T-cell (primary cell): Measurements from ENCODE around the gene GFRA1. TPM values are rescaled to one million over a fixed set of nuclear protein-coding genes. Genes with fewer than 3 reads are reported as not detected.

Experiments
- ATAC-seq, 4 experiments: fragments of 200-7000 bp in 3 of 4; fragments of 150-1000 bp in 1 of 4; cut with Tn5 transposase; replicated peaks in 1 of 4; 1 replicate in 3 of 4; 2 replicates in 1 of 4; pipeline ENCODE4 v1.10.0; 2021; ENCODE audit warnings: moderate library complexity in 3 of 4, mild to moderate bottlenecking in 2 of 4, moderate number of reproducible peaks in 1 of 4
- CTCF ChIA-PET, 2 donors: fragments of 300-600 bp; sonication (Branson Sonifier 250); formaldehyde crosslinking; loops; one replicate each; lab custom pipeline; 2022; ENCODE audit warnings: antibody characterized with exemption in 2 of 2; lab: Charles Lee
- POLR2A ChIA-PET, 2 donors: fragments of 300-600 bp; sonication (Branson Sonifier 250); formaldehyde crosslinking; loops; one replicate each; lab custom pipeline; 2022; ENCODE audit warnings: antibody characterized with exemption in 2 of 2; lab: Charles Lee
- DNase-seq, 35 experiments: peaks; one replicate each; pipeline versions ENCODE4 v3.0.0 to v3.0.0-alpha.2; 2013 to 2023
- H3K27ac ChIP-seq: one replicate; pipeline ENCODE4 v1.5.1; 2013; ENCODE audit warnings: low read length
- H3K27me3 ChIP-seq, 2 experiments: replicated peaks in 1 of 2; 1 replicate in 1 of 2; 2 replicates in 1 of 2; pipeline versions ENCODE4 v1.6.1 to v1.7.0; 2013; ENCODE audit warnings: low read length in 1 of 2, mixed read lengths in 1 of 2; ENCODE audit not compliant: control insufficient read depth in 2 of 2, insufficient read depth in 2 of 2; ENCODE audit errors: extremely low read depth in 1 of 2
- H3K36me3 ChIP-seq, 2 donors: 1 replicate in 1 of 2; 2 replicates in 1 of 2; pipeline versions ENCODE4 v1.6.1 to v1.7.0; 2013; ENCODE audit warnings: low read length in 1 of 2; ENCODE audit not compliant: control insufficient read depth in 2 of 2, insufficient read depth in 1 of 2; ENCODE audit errors: extremely low read depth in 1 of 2
- H3K4me1 ChIP-seq, 2 experiments: 1 replicate in 1 of 2; 2 replicates in 1 of 2; pipeline versions ENCODE4 v1.6.1 to v1.7.0; 2013; ENCODE audit warnings: low read length in 2 of 2, mixed read lengths in 1 of 2; ENCODE audit not compliant: insufficient read depth in 2 of 2, control insufficient read depth in 1 of 2; ENCODE audit errors: extremely low read depth in 1 of 2
- H3K4me3 ChIP-seq, 2 donors: 1 replicate in 1 of 2; 2 replicates in 1 of 2; pipeline versions ENCODE4 v1.5.1 to v1.7.0; 2013; ENCODE audit warnings: mild to moderate bottlenecking in 2 of 2, low read length in 1 of 2, moderate library complexity in 1 of 2; ENCODE audit not compliant: control insufficient read depth in 1 of 2; ENCODE audit errors: extremely low read depth in 1 of 2
- H3K9me3 ChIP-seq: 2 replicates; pipeline ENCODE4 v1.7.0; 2013
- H3K27ac Mint-ChIP-seq, 2 donors: one replicate each; pipeline ENCODE4 v1.8.0; 2020 to 2021; ENCODE audit warnings: mild to moderate bottlenecking in 2 of 2, mixed read lengths in 2 of 2
- H3K27me3 Mint-ChIP-seq, 2 donors: one replicate each; pipeline ENCODE4 v1.8.0; 2021 to 2022; ENCODE audit warnings: mixed read lengths in 2 of 2
- H3K36me3 Mint-ChIP-seq: one replicate; pipeline ENCODE4 v1.8.0; 2021; ENCODE audit warnings: mixed read lengths
- H3K4me1 Mint-ChIP-seq, 3 donors: one replicate each; pipeline ENCODE4 v1.8.0; 2020 to 2022; ENCODE audit warnings: mixed read lengths in 3 of 3, mild to moderate bottlenecking in 1 of 3
- H3K4me3 Mint-ChIP-seq, 3 donors: one replicate each; pipeline ENCODE4 v1.8.0; 2020 to 2022; ENCODE audit warnings: mild to moderate bottlenecking in 3 of 3, mixed read lengths in 3 of 3, moderate library complexity in 3 of 3
- H3K9me3 Mint-ChIP-seq, 3 donors: one replicate each; pipeline ENCODE4 v1.8.0; 2020 to 2022; ENCODE audit warnings: mixed read lengths in 3 of 3
- WGBS: methylation state at CpG from one replicate; pipeline ENCODE4 v1.1.5; 2013; ENCODE audit warnings: missing lambda C conversion rate; ENCODE audit not compliant: insufficient coverage; 5-methylcytosine and 5-hydroxymethylcytosine counted together
- total RNA-seq, 35 experiments: library from RNA in 6 of 35; stranded (reverse) in 6 of 35; fragments of 120-200 nt in 1 of 35; gene quantifications; one replicate each; pipeline versions ENCODE4 v1.2.1 to v1.2.4 and lab custom pipeline; 2013 to 2026

The GFRA1 gene
- total RNA-seq, 5 donors from 2014 or later (not counting 1 experiment from before 2014, with no cell fraction given) = 0.03 to 0.25 (median 0.20) TPM; not detected in 2

DNA sequence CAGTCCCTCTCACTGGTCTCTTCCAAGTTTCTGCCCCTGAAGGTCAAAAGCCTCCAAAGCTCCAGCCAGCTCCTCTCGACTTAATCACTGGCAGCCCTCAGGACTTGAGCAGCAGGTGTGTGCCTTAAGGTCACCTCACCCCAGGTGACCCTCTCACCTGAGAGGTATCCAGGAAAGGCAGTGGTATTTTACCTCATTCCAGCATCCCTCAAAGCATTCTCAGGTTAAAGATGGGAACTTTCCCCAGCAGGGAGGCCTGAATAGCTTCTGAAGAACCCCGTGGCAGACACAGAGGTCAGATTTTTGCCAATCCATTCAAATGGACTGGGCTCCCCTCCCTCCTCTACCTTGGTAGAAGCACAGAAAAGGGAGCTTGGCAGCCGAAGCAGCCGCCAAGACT lies 148.2 kb downstream of the GFRA1 start:
- H3K9me3 ChIP-seq = no peaks in the 10 kb centered on the region
- H3K36me3 Mint-ChIP-seq = no peaks in the 10 kb centered on the region
- 80% methylated on average over 4 of the region's 4 CpGs for WGBS
- H3K4me1 ChIP-seq = no peaks in the 10 kb centered on the region
- H3K36me3 ChIP-seq = no peaks in the 10 kb centered on the region
- no peak overlapping the region for H3K4me3 Mint-ChIP-seq
- no peak overlapping the region for H3K27ac Mint-ChIP-seq
- DNase-seq (no peak), ATAC-seq (no peak)
- H3K27ac ChIP-seq = no peak overlapping the region
- H3K27me3 ChIP-seq = no peaks in the 10 kb centered on the region
- peaks cover 0 to 7% (median 0%) of the 10 kb centered on the region in 3 donors for H3K9me3 Mint-ChIP-seq
- H3K27me3 Mint-ChIP-seq = no peaks in the 10 kb centered on the region
- no peaks in the 10 kb centered on the region for H3K4me1 Mint-ChIP-seq
- ChIA-PET CTCF (no interaction called here), POLR2A (no interaction called here)
- no peak overlapping the region for H3K4me3 ChIP-seq

DNA sequence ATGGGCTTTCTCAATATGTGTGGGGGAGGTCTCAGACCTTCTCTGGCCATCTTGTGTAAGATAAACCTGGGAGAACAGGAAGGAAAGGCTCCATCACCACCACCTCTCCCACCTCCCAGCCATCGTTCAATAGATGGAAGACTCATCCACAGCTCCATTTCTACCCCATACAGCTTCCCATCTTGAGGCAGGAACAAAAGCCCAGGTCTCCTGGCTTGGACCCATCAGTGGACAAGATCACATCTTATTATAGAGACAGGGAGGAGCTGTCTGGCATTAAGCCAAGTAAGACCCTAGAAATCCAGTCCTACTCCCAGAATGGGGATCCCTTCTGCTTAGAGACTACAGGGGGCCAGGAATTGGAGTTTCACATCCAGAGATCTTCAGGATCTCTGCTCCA lies 150.3 kb downstream of the GFRA1 start:
- Mint-ChIP-seq H3K9me3 (peaks cover 2 to 7% (median 4%) of the 10 kb centered on the region in 3 donors), H3K4me1 (no peaks in the 10 kb centered on the region), H3K27me3 (no peaks in the 10 kb centered on the region), H3K27ac (no peak overlapping the region), H3K36me3 (no peaks in the 10 kb centered on the region), H3K4me3 (no peak overlapping the region)
- ChIA-PET CTCF (no interaction called here), POLR2A (no interaction called here)
- Histone ChIP-seq H3K9me3 (no peaks in the 10 kb centered on the region), H3K27me3 (no peaks in the 10 kb centered on the region), H3K36me3 (no peaks in the 10 kb centered on the region), H3K27ac (no peak overlapping the region), H3K4me1 (no peaks in the 10 kb centered on the region), H3K4me3 (no peak overlapping the region)
- DNase-seq (no peak), ATAC-seq (no peak)
- WGBS = no CpG with 5 or more reads among the region's 1 CpG

DNA sequence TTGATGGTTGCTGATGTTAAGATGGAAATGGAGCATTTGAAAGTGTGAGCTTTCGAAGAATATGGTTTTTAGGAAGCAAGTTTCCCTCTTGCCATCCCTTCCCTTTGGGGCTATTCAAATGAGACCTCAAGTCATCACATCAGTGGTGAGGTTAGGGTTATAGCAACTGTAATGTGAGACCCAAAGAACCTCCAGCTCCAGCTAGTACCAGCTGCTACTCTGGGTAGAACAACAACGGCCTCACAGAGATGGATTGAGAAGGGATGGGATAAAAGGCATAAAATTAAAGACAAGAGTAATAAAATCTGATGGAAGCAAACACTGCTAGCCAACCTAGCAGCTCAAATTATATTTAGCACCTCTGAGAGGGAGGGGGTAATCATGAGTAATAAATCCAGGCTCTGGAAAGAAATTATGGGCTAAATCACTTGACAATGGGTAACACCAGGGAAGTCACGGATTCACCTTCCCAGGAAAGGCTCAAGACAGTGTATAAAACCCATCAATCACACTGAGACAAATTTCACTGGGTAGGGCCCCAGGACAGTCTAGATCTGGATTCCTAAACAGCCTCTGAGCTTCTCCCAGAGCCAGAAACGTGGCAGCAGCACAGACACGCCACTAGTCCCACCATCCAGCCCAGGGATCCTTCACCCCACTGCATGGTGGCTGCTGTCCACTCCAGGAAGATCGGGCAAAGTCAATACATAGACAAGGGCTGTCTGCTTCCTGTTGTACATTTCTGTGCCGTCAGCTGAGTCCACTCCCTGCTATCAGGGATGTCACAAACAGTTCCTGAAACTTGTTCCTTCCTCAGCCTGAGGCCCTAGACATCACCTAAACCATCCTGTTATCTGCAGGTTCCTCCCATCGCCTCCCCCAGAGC lies 151.1 kb downstream of the GFRA1 start:
- H3K9me3 ChIP-seq = no peaks in the 10 kb centered on the region
- DNase-seq (no peak), ATAC-seq (no peak)
- ChIA-PET POLR2A (interaction anchor here in 1 of 2 donors (0.7 kb wide), 1 partner anchor 52 kb away, joined by 3 read pairs; no protein-coding TSS in a partner anchor), CTCF (interaction anchor here in 1 of 2 donors (0.6 kb wide), 1 partner anchor 20 kb away, joined by 3 read pairs; no protein-coding TSS in a partner anchor)
- H3K27me3 ChIP-seq = no peaks in the 10 kb centered on the region
- H3K27ac ChIP-seq = no peak overlapping the region
- no peaks in the 10 kb centered on the region for H3K27me3 Mint-ChIP-seq
- H3K36me3 Mint-ChIP-seq = no peaks in the 10 kb centered on the region
- no peak overlapping the region for H3K27ac Mint-ChIP-seq
- H3K4me1 Mint-ChIP-seq = no peaks in the 10 kb centered on the region
- H3K4me1 ChIP-seq = no peaks in the 10 kb centered on the region
- H3K4me3 ChIP-seq = no peak overlapping the region
- 52% methylated on average over 6 of the region's 8 CpGs for WGBS
- H3K36me3 ChIP-seq = no peaks in the 10 kb centered on the region
- H3K9me3 Mint-ChIP-seq = peaks cover 2 to 10% (median 4%) of the 10 kb centered on the region in 3 donors
- H3K4me3 Mint-ChIP-seq = no peak overlapping the region

DNA sequence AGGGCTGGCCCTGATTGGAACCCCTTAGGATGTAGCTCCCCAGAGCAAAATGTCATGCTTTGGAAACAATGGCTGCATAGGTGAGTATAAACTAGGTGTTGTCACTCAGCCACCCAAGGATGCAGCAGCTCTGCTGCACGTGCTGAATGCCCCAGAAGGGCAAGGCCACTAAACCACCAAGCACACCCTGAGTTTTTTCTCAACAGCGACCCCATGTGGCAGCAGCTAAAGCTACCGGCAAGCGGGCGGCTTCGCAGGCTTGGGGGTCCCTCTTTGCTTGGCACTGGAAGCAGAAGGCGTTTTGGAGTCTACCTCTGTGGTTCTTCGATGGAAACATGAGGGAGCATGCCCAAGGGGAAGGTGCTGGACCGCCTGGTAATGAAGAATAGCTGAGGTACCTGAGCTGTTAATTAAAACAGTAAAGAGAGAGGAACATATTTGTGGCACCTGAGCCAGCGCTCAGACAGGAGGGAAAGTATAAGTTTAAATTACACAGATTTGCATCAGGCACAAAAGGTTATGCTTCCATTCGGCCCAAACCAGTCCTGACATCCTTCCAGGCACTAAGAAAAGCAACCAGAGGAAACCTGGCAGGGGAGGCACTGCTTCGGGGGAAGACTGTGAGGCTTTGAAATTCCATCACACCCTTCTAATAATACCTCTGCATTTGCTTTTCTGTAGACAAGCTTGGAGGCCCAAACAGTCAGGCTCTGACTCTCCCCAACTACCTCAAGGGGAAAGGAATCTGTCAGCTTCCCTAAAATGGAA lies 152.1 kb downstream of the GFRA1 start:
- Histone ChIP-seq H3K4me1 (no peaks in the 10 kb centered on the region), H3K4me3 (no peak overlapping the region), H3K27me3 (no peaks in the 10 kb centered on the region), H3K27ac (no peak overlapping the region), H3K9me3 (no peaks in the 10 kb centered on the region), H3K36me3 (no peaks in the 10 kb centered on the region)
- CTCF ChIA-PET = no interaction called here
- Mint-ChIP-seq H3K9me3 (peaks cover 2 to 10% (median 4%) of the 10 kb centered on the region in 3 donors), H3K27me3 (no peaks in the 10 kb centered on the region), H3K4me1 (no peaks in the 10 kb centered on the region), H3K36me3 (no peaks in the 10 kb centered on the region), H3K4me3 (no peak overlapping the region), H3K27ac (no peak overlapping the region)
- DNase-seq (no peak), ATAC-seq (no peak)
- WGBS = 63% methylated on average over 9 of the region's 12 CpGs
- POLR2A ChIA-PET = interaction anchor here in 1 of 2 donors (0.7 kb wide), 1 partner anchor 51 kb away, joined by 3 read pairs; no protein-coding TSS in a partner anchor

DNA sequence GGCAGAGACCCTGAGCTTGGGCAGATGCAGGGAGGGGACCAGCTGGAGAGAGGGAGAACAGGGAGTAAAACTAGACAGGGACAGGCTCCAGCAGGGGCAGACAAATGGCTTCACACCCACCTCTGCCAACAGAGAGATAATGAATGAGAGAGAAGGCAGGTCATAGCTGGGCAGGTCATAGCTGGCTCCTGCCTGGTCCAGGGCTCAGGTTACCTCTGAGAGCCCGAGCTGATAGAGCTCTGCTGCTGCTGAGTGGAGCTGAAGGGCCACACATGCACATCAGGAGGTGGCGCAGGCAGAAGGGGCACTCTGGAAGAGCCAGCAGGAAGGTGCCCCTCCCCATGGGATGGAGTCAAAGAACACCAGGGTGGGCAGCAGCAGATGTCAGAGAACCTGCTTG lies 154.2 kb downstream of the GFRA1 start:
- no peaks in the 10 kb centered on the region for H3K4me1 Mint-ChIP-seq
- CTCF ChIA-PET = interaction anchor here in 1 of 2 donors (0.6 kb wide), 1 partner anchor 76 kb away, joined by 3 read pairs; no protein-coding TSS in a partner anchor
- Histone ChIP-seq H3K36me3 (no peaks in the 10 kb centered on the region), H3K4me3 (no peak overlapping the region), H3K4me1 (no peaks in the 10 kb centered on the region), H3K27ac (no peak overlapping the region), H3K27me3 (peaks cover 0 to 2% of the 10 kb centered on the region in 2 experiments), H3K9me3 (no peaks in the 10 kb centered on the region)
- peaks cover 0 to 10% (median 2%) of the 10 kb centered on the region in 3 donors for H3K9me3 Mint-ChIP-seq
- H3K4me3 Mint-ChIP-seq = no peak overlapping the region
- no peaks in the 10 kb centered on the region for H3K27me3 Mint-ChIP-seq
- no peak for DNase-seq
- POLR2A ChIA-PET = no interaction called here
- no peak overlapping the region for H3K27ac Mint-ChIP-seq
- ATAC-seq = no peak
- WGBS = 59% methylated on average over 2 of the region's 2 CpGs
- H3K36me3 Mint-ChIP-seq = no peaks in the 10 kb centered on the region

DNA sequence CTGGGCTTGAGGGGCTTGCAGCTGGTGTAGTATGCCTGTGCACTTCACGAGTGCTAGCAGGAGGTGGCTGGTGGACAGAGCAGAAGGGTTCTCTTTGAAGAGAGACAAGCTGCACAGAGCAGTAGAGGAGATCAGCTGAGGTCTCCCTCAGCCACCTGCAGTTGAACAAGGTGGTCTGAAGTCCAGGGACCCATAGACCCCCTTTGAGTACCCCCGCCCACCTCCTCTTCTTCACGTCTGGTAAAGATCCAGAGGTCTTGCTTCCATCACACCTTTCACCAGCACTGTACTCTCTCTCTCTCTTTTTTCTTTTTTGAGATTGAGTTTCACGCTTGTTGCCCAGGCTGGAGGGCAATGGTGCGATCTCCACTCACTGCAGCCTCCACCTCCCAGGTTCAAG lies 157.2 kb downstream of the GFRA1 start:
- 60% methylated on average over 1 of the region's 5 CpGs for WGBS
- ATAC-seq (no peak), DNase-seq (no peak)
- Histone ChIP-seq H3K36me3 (no peaks in the 10 kb centered on the region), H3K4me1 (no peaks in the 10 kb centered on the region), H3K27me3 (peaks cover 0 to 4% of the 10 kb centered on the region in 2 experiments), H3K4me3 (no peak overlapping the region), H3K27ac (no peak overlapping the region), H3K9me3 (no peaks in the 10 kb centered on the region)
- Mint-ChIP-seq H3K27ac (no peak overlapping the region), H3K4me1 (no peaks in the 10 kb centered on the region), H3K9me3 (peaks cover 0 to 10% (median 2%) of the 10 kb centered on the region in 3 donors), H3K36me3 (no peaks in the 10 kb centered on the region), H3K27me3 (no peaks in the 10 kb centered on the region), H3K4me3 (no peak overlapping the region)
- CTCF ChIA-PET = interaction anchor here in 1 of 2 donors (0.6 kb wide), 1 partner anchor 8 kb away, joined by 3 read pairs; no protein-coding TSS in a partner anchor
- POLR2A ChIA-PET = no interaction called here
